ENCODE measurements around the gene SBF2.

GRCh38 chr11:9758637-9759518, 535.1 kb downstream of the SBF2 start:
- TF ChIP-seq POLR2A (IDR thresholded peaks at IDR 0.05) (no peak), CTCF (IDR thresholded peaks at IDR 0.05) (peak in 1 of 5 experiments; percentile 25), EP300 (IDR thresholded peaks at IDR 0.05) (peak in 1 of 2 donors; percentile 57)

Measured in tibial nerve (tissue), 4 donors.